UCSD-AML1 (cell line): ENCODE data around the gene TRIM40.
A peak's percentile ranks its signal among the peaks of the same experiment; 100 is the strongest.

ENCODE experiments used
- DNase-seq: peaks from one replicate; lab custom pipeline; 2025; ENCODE audit not compliant: unreplicated experiment; lab: John Stamatoyannopoulos, UW

The TRIM40 gene

DNA sequence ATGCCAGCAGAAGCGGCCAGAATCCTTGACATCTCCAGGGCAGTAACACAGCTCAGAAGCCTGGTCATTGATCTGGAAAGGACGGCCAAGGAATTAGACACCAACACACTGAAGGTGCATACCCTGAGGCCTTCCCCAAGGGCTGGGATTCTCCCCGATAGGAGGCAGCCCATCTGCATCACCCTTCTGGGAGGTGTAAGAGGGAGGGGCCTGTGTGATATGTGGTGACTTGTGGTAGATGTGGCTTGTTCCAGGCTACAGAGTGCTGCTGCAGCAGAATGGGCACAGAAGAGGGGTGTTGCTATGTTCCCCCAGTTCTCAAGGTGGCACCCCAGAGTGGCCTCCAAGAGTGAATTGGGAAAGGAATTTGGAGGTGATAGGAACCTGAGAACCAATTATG is 11.2 kb downstream of the TRIM40 start:
- DNase-seq = no peak

DNA sequence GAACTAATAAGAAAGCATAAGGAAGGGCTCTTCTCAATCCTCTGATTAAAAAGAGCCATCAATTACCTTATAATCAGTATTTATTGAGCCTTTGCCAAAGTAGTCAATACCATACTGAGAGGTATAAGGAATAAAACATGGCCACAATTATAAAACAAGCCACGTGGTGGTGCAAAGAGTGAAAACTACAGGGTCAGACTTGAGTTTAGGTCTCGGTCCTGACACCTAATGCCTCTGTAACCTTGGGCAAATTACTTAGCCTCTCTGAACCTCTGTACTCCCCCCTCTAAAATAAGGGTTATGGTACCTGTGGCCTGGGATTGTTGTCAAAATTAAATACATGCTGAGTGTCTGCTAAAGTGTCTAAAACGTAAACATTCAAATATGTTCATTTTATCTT is 13.3 kb downstream of the TRIM40 start:
- DNase-seq = no peak

DNA sequence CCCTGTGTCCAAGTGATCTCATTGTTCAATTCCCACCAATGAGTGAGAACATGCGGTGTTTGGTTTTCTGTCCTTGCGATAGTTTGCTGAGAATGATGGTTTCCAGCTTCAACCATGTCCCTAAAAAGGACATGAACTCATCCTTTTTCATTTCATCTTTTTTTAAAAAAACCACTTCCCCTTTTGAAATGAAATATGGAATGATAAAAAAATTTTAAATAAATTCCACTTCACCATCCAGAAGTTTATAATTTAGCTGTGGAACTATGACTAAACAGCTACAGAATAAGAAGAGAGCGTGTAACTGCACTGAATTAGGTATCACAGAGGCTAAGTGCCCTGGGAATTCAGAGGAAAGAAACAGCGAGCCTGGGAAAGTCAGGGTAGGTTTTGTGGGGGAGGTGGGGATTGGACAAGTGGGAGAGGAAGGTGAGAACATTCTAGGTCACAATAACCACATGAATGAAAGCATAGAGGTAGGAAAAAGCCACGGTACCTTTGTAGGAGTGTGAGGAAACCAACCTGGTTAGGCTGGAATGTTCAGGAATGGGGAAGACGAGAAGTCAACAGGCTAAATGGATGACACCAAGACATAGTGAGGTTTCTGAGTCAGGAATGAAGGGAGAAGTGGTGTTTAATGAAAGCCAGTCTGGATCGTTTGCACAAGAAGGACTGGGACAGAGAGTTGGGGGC is 14.1 kb downstream of the TRIM40 start:
- DNase-seq = no peak

DNA sequence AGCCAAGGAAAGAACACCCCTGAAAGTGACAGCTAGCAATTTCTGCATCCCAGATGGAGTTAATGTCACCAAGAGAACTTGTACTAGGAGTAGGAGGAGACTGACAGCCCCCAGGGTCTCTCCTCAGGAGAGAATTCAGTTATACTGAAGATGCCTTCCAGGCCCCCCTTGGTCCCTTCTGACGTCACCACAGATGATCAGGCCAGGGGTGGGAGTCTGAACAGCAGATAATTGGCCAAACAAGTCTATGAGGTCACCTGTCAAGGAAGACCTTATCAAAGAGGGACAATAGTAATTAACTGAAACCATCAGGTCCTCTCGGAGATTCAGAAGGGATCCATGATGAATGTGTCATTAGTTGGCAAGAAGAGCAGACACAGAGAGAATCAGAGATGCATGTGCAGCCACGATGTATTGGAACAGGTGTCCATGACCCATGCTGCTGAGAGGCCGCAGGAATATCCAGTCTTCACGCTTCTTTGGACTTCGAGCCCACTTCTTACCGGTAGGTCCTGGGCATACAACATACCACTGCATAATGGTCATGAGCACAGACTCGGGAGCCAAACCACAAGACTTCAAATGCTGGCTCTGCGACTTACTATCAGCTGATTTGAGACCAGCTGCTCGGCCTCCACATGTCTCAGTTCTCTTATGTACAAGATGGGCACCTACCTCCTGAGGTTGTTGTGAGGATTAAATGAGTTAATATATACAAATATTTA is 14.9 kb downstream of the TRIM40 start:
- no peak for DNase-seq

DNA sequence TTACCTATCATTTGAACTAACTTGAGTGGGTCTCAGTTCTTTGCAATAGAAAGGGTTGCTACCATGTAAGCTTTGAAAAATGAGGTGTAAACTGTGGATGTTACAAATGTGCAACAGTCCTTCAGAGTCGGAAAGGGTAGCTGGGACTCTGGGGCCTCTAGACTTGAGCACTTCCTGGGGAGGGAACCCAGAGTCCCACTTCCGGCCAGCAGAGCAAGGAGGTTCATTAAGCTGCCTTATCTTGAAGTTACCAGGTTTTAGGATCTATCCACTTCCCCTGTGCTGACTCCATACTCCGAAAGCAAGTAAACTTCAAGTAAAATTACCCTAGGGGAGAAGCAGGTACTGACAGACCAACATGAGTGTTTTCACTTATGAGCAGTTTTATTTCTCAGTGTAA is 15.6 kb downstream of the TRIM40 start:
- DNase-seq = peak; percentile 74

DNA sequence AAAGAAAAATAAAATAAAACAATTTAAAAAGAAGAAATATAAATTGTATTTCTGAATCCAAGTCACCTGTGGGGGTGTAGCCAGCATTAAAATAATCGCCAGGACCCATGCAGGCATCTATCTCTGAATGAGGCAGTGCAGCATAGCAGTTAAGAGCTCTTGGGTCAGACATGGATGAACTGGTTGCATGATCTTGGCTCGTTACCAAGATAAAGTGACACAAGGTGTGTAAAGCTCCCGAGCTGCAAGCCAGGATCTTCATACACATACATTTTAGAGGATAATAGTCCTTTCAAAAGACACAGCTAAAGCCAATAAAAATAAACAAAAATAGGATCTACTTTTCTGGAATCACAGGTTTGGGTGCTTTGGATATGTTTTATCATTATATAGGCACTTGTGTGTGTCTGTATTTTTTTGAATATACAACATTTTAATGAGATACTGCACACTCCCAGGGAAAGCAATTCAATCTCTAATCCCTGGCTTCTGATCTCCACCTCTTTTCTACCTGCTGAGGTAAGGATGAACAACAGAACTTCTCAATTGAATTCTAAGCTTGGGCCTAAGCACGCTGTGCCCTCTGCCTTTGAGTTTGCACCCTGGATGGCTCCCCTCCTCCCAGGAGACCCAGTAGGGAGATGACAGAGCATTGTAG is 16.2 kb downstream of the TRIM40 start:
- no peak for DNase-seq

DNA sequence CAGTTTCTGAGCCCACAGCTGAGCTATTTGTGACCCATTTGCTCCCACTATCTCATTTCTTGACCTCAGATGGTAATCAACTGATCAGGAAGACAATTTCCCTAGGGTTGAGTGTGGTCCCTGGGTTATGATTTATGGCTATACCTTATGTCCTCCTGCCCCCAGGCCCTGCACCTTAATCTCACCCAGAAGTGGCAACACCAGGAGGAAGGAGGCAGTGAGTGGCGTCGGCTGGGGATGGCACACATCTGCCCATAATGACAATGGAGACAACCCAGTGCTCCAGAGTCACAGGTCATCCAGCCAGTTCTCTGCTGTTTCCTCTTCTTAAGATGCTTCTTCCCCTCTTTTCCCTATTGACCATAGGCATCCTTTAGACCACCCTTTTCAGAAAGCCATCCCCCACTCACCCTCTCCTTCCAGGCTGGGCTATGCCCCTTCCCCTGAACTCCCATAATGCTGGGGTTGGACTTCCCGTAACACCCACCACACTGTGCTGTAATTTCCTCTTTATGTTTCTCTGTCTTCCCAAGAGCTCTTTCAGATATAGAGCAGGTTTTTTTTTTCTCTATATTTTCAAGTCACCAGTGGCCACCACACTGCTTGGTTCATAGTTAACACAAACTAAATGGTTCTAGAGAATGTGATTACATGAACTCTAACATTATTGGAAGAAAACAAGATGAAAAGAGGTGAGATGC is 17.1 kb downstream of the TRIM40 start:
- peak; percentile 37 for DNase-seq

DNA sequence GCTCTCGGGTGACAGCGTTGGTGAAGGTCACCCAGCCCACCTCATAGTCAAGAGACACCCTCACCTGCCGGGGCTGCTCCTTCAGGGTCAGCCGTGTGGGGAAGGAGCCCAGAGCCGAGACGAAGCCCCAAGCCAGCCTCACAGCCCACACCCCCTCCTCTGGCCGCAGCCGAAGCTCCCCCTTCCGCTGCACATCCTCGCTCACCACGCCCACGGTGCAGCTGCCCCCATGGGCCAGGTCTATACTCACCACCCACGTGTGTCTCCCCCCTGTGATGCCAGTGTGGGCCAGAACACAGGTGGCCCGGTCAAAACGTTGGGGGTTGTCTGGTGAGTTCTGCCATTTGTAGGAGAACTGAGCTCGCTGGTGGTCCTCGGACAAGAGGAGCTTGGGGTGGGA is 18.1 kb downstream of the TRIM40 start:
- no peak for DNase-seq

DNA sequence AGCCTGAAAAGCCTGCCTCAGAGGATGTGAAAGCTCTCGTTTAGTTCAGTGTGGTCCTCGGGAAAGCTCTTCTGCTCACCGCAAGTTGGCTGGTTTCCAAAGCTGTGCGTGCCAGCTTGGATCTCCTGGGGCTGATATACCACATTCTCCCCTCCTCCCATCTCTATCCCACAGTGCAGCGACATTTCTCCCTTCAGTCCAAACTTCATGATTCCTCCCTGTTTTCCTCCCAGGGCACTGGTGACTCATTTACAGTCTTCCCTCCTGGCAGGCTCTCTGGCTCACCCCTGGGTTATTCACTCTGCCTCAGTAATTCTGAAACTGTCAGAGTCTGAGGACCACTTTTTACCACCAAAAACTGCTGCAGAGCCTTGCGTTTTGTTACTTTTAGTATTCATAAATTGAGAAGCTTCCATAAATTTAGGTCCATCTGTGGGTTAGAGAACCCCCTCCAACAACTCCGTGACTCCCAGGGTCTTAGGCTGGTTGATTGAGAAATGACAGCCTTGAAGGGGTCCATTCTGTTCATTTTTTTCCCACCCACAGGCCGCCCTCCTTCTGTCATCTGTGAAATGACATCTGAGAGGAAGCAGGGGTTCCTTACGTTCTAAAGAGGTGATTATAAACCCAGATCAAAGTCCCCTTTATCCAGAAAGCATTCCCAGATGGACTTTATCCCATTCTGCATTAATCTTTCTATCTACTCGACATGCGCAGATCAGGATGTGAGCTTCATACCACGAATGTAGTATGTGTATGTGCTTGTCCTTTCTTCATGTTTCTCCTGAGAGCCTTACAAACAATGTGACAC is 19.0 kb downstream of the TRIM40 start:
- no peak for DNase-seq

DNA sequence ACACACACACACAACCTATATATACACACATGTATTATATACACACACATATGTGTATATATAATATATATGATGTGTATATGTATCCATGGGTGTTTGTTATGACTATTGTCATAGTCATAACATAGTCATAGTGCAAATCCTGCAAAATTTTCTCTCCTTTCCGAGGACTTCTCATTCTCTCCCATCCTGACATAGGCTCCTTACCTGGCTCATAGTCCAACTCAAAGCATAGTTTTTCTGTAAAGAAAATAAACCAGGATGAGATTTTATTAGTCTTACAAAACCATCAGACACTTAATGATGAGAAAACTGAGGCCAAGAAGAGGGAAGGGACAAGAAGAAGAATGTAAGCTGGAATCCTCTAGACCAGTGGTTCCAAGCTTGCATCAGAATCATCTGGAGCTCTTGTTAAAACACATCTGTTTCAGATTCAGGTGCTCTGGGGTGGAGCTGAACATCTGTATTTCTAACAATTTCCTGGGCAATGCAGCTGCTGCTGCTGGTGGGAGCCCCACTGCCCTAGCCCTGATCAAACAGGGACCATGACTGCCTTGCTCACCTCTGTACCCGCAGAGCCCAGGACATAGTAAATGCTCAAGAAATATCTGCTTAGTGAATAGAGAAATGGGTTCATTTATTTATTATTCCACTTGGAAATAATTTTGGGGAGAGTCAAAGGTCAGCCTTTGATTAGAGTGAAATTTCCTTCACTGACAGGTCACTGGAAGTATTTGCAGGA is 19.8 kb downstream of the TRIM40 start:
- DNase-seq = no peak

DNA sequence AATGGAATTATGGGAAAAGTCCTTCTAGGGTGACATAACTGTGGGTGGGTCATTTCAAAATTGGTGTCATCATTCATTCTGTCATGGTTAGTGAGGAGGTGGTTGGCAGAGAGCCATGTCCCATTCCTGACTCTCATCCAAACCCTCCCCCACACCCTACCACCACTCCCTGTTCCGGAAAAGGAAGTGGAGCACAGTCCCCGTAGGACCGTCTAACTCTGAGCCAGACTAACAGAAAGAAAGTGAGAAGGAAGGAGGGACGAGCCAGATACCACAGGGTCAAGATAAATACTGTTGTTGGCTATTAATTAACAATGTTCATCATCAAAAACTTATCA is 20.3 kb downstream of the TRIM40 start:
- peak; percentile 52 for DNase-seq

DNA sequence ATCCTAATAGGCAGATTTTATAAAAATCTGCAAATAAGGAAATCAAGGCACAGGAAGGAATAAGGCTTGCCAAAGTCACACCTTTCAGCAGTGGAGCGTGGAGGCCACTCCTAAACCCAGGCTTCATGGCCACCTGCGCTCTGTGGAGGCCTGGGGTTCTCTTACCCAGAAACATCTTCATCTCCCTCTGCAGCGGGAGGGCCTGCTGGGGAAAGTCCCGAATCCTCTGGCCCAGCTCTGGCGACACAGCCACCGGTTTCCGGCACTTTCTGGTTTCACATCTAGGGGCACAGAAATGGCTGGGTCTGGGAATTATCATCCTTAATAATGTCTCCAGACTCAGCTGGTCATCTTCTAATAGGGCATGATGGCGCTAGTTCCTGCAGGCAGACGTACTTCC is 20.8 kb downstream of the TRIM40 start:
- no peak for DNase-seq

DNA sequence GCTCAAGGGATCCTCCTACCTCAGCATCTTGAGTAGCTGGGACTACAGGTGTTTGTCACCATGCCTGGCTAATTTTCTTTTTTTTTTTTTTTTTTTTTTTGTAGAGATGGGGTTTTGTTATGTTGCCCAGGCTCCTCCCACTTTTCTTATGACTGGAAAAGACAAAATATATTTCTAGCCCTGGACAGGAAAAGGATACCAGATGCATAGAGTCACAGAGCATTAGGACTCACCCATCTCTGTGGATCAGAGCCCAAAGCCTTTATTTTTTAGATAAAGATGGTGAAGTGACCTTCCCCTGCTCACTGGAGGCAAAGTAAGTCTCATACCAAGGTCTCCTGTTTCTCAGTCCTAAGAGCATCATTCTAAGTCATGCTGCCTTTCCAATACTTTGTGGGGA is 21.6 kb downstream of the TRIM40 start:
- no peak for DNase-seq

DNA sequence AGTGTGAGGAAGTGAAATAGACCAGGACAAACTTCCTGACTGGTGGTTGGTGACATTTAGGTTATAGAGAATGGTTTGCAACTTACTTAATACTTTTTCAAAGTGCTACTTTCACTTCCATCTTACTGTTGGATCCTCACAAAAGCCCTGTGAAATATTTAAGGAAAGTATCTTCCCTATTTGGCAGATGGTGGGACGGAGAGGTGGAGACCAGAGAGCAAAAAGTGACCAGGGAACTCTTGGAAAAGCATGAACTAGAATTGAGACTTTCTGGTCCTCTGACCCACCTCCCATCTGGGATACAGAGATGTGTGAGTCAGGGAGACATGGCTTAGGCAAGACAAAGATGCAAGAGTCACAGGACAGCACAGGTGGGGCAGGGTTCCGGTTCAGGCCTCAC is 22.1 kb downstream of the TRIM40 start:
- DNase-seq = no peak

DNA sequence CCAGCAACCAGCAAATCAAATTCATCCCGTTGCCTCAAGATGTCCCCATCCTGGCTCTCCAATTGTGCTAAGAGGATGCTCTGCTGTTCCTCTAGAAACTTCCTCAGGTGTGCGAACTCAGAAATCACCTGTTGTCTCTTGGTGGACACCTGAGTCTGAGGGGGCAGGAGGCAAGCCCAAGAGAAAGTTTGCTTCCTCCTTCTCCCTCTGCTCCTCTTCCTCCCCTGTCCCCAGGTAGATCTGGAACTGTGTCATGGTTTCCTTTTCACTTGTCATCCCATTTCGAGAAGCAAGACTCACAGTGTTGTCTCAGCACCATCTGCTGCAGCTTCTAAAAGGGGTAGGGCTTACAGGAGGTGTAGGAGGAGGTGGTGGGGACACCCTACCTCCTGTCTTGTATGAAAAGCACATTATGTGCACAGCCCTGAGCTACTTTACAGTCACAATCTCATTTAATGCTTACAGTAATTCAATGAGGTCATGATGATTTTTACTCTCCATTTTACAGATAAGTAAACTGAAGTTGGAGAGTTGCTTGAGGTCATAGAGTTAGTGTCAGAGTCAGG is 22.6 kb downstream of the TRIM40 start:
- DNase-seq = no peak

DNA sequence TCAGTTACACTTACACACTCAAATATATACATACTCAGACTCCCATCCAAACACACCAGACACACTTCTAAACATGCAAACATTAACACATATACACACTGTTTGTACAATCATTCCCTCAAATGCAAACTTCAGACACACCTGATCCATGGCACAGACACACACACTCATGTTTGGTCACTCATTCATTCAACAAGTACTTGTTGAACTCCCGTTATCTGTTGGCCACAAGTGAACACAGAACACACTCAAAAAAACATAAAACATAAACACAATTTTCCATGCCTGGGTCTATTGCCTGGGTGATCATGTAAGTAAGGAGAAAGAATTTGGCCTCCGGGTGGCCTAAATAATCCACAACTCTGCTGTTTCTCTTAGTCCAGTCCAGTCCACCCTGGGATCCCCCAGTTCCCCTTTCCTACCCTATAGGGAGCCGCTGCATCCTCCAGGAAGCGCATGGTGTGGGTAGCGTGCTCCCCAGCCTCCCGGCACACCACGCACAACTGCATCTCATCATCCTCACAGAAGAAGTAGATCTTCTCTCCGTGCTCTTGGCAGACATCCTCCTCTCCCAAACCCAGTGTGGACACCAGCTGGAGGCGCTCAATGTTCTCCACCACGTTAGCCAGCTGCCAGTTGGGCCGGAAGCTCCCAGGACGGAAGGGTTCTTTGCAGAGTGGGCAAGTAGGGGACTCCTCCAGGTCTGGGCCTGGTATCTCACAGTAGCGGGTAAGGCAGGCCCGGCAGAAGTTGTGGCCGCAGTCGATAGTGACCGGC is 24.3 kb downstream of the TRIM40 start:
- DNase-seq = no peak

DNA sequence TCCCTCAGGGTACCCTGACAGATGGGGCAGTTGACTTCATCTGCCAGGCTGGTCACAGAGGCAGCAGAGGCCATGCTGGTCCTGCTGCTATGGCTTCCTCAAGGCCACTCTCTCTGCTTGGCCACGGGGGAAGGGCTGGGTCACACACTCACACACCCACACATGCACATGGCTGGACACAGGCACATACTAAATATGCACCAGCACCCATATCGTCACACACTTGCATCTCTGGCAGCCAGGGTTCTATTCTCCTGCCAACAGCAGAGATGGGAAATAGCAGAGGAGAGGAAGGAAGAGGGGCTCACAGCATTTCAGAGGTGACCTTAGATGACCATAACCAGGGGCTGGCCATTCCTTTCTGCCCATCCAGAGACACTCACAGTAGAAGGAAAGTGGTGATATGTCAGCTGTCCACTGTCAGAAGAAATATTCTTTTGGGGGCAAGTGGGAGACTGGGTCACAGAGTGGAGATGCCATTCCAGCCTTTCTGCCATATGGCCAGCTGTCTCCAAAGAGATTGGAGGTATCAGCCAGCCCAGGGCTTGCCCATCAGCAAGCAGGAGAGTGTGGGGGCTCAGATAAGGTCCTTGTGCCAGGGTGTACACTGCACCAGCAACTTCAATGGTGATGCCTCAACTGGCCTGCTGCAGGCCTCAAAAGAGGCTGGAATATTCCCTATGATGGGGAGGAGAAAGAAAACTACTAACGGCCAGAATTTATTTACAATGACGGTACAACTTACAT is 25.0 kb downstream of the TRIM40 start, which contains the start of gene TRIM10:
Gene TRIM10 (minus strand): TSS at position 427 of the 747 bp plus-strand sequence. CDS start 353 bp downstream, at position 74.
- DNase-seq = no peak
